Measurements from ENCODE around the gene PTPRN2.

The PTPRN2 gene

GRCh38 chr7:158246960-158247673, 340.5 kb downstream of the PTPRN2 start:
- no peak overlapping the region for H3K4me2 ChIP-seq (ENCODE audit: low read length)
- H3K9me3 ChIP-seq (replicated peaks; ENCODE audit: low read length): peaks cover 37% of the 10 kb centered on the region
- H3K36me3 ChIP-seq (ENCODE audit: insufficient read depth, low read length): no peaks in the 10 kb centered on the region
- no peaks in the 10 kb centered on the region for H3K27me3 ChIP-seq (ENCODE audit: control insufficient read depth, insufficient read depth, low read length)
- H3K4me3 ChIP-seq (ENCODE audit: low read length): no peak overlapping the region
- H3K4me1 ChIP-seq (ENCODE audit: control insufficient read depth, insufficient read depth, low read length): no peaks in the 10 kb centered on the region
- H3K9ac ChIP-seq (ENCODE audit: low read depth, low read length): no peak overlapping the region

GRCh38 chr7:158246272-158246959, 341.2 kb downstream of the PTPRN2 start:
- Histone ChIP-seq H3K27me3 (ENCODE audit: control insufficient read depth, insufficient read depth, low read length) (no peaks in the 10 kb centered on the region), H3K4me1 (ENCODE audit: control insufficient read depth, insufficient read depth, low read length) (no peaks in the 10 kb centered on the region), H3K4me2 (ENCODE audit: low read length) (no peak overlapping the region), H3K9ac (ENCODE audit: low read depth, low read length) (no peak overlapping the region), H3K9me3 (replicated peaks; ENCODE audit: low read length) (peaks cover 38% of the 10 kb centered on the region), H3K4me3 (ENCODE audit: low read length) (no peak overlapping the region), H3K36me3 (ENCODE audit: insufficient read depth, low read length) (no peaks in the 10 kb centered on the region)

DNA sequence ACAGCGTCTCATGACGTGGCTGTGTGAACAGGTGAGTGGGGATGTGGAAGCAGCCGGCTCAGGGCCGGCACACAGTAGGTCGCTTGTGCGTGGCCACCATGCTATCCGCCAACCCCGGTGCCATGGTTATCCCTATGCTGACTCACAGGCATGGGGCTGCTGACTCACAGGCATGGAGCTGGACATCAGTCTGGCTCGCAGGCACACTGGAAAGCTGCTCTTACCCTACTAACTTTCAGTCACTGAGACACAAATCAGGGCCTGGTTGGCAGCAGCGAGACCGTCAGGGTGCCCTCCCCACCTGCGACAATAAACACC, 341.9 kb downstream of the PTPRN2 start:
- no peaks in the 10 kb centered on the region for H3K36me3 ChIP-seq (ENCODE audit: insufficient read depth, low read length)
- no peaks in the 10 kb centered on the region for H3K27me3 ChIP-seq (ENCODE audit: control insufficient read depth, insufficient read depth, low read length)

GRCh38 chr7:158244873-158245723, 342.5 kb downstream of the PTPRN2 start:
- Histone ChIP-seq H3K4me2 (ENCODE audit: low read length) (no peak overlapping the region), H3K9me3 (replicated peaks; ENCODE audit: low read length) (peaks cover 38% of the 10 kb centered on the region), H3K27me3 (ENCODE audit: control insufficient read depth, insufficient read depth, low read length) (no peaks in the 10 kb centered on the region), H3K9ac (ENCODE audit: low read depth, low read length) (no peak overlapping the region), H3K4me3 (ENCODE audit: low read length) (no peak overlapping the region), H3K36me3 (ENCODE audit: insufficient read depth, low read length) (no peaks in the 10 kb centered on the region), H3K4me1 (ENCODE audit: control insufficient read depth, insufficient read depth, low read length) (no peaks in the 10 kb centered on the region)

More for the DNA sequence above, 341.9 kb downstream of the PTPRN2 start:
- no peak overlapping the region for H3K4me3 ChIP-seq (ENCODE audit: low read length)
- H3K4me1 ChIP-seq (ENCODE audit: control insufficient read depth, insufficient read depth, low read length): no peaks in the 10 kb centered on the region
- H3K9ac ChIP-seq (ENCODE audit: low read depth, low read length): no peak overlapping the region
- no peak overlapping the region for H3K4me2 ChIP-seq (ENCODE audit: low read length)
- H3K9me3 ChIP-seq (replicated peaks; ENCODE audit: low read length): peaks cover 38% of the 10 kb centered on the region

GRCh38 chr7:158244430-158244829, 343.2 kb downstream of the PTPRN2 start:
- Histone ChIP-seq H3K27me3 (ENCODE audit: control insufficient read depth, insufficient read depth, low read length) (no peaks in the 10 kb centered on the region), H3K9me3 (replicated peaks; ENCODE audit: low read length) (peaks cover 38% of the 10 kb centered on the region), H3K4me3 (ENCODE audit: low read length) (no peak overlapping the region), H3K36me3 (ENCODE audit: insufficient read depth, low read length) (no peaks in the 10 kb centered on the region), H3K4me2 (ENCODE audit: low read length) (no peak overlapping the region), H3K9ac (ENCODE audit: low read depth, low read length) (no peak overlapping the region), H3K4me1 (ENCODE audit: control insufficient read depth, insufficient read depth, low read length) (no peaks in the 10 kb centered on the region)

GRCh38 chr7:158241919-158242318, 345.7 kb downstream of the PTPRN2 start:
- H3K9me3 ChIP-seq (replicated peaks; ENCODE audit: low read length): peaks cover 31% of the 10 kb centered on the region
- H3K4me1 ChIP-seq (ENCODE audit: control insufficient read depth, insufficient read depth, low read length): no peaks in the 10 kb centered on the region
- H3K4me2 ChIP-seq (ENCODE audit: low read length): no peak overlapping the region
- H3K4me3 ChIP-seq (ENCODE audit: low read length): no peak overlapping the region
- no peak overlapping the region for H3K9ac ChIP-seq (ENCODE audit: low read depth, low read length)
- H3K36me3 ChIP-seq (ENCODE audit: insufficient read depth, low read length): no peaks in the 10 kb centered on the region
- H3K27me3 ChIP-seq (ENCODE audit: control insufficient read depth, insufficient read depth, low read length): no peaks in the 10 kb centered on the region

GRCh38 chr7:158240801-158241200, 346.8 kb downstream of the PTPRN2 start:
- Histone ChIP-seq H3K4me1 (ENCODE audit: control insufficient read depth, insufficient read depth, low read length) (no peaks in the 10 kb centered on the region), H3K9ac (ENCODE audit: low read depth, low read length) (no peak overlapping the region), H3K4me3 (ENCODE audit: low read length) (no peak overlapping the region), H3K9me3 (replicated peaks; ENCODE audit: low read length) (peaks cover 33% of the 10 kb centered on the region), H3K36me3 (ENCODE audit: insufficient read depth, low read length) (no peaks in the 10 kb centered on the region), H3K4me2 (ENCODE audit: low read length) (no peak overlapping the region), H3K27me3 (ENCODE audit: control insufficient read depth, insufficient read depth, low read length) (no peaks in the 10 kb centered on the region)

DNA sequence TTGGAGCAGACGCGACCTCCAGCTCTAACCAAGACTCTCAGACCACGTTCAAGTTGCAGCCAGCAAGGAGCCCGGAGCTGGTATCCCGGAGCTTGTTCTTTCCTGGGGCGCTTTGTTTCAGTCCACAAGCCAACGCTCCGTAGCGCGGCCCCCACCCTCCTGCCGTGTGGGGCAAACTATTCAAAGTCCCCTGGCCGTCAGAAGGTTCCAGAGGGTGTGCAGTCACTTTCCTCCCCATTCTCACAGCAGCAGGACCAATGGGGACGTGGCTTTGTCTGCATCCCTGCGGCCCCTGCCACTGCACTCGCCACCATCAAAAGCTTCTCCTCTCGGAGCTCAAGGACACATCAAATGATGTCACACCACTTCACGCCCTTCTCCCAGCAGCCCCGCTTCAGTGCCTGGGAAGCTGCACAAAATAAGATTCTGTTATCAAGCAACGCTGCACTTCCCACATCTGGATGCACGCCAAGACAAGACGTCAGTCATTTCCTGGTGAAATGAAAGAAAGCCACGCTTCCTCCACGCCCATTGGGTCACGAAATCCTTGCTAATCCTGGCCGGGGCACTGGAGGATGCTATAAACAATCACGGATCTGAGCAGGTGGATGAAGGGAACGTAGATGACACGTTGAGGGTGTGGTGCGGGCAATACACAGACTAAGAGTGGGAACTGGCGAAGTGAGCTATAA, 348.2 kb downstream of the PTPRN2 start:
- no peaks in the 10 kb centered on the region for H3K36me3 ChIP-seq (ENCODE audit: insufficient read depth, low read length)
- H3K4me1 ChIP-seq (ENCODE audit: control insufficient read depth, insufficient read depth, low read length): no peaks in the 10 kb centered on the region
- H3K9ac ChIP-seq (ENCODE audit: low read depth, low read length): no peak overlapping the region
- no peaks in the 10 kb centered on the region for H3K27me3 ChIP-seq (ENCODE audit: control insufficient read depth, insufficient read depth, low read length)
- H3K4me3 ChIP-seq (ENCODE audit: low read length): no peak overlapping the region
- no peak overlapping the region for H3K4me2 ChIP-seq (ENCODE audit: low read length)
- H3K9me3 ChIP-seq (replicated peaks; ENCODE audit: low read length): peaks cover 32% of the 10 kb centered on the region

- H3K4me2 ChIP-seq (ENCODE audit: low read length): no peak overlapping the region
- no peaks in the 10 kb centered on the region for H3K27me3 ChIP-seq (ENCODE audit: control insufficient read depth, insufficient read depth, low read length)
- H3K4me1 ChIP-seq (ENCODE audit: control insufficient read depth, insufficient read depth, low read length): no peaks in the 10 kb centered on the region
- H3K4me3 ChIP-seq (ENCODE audit: low read length): no peak overlapping the region
- H3K36me3 ChIP-seq (ENCODE audit: insufficient read depth, low read length): no peaks in the 10 kb centered on the region
- H3K9ac ChIP-seq (ENCODE audit: low read depth, low read length): no peak overlapping the region
- H3K9me3 ChIP-seq (replicated peaks; ENCODE audit: low read length): peaks cover 28% of the 10 kb centered on the region
These were observed 348.9 kb downstream of the PTPRN2 start for GRCh38 chr7:158238616-158239289.

DNA sequence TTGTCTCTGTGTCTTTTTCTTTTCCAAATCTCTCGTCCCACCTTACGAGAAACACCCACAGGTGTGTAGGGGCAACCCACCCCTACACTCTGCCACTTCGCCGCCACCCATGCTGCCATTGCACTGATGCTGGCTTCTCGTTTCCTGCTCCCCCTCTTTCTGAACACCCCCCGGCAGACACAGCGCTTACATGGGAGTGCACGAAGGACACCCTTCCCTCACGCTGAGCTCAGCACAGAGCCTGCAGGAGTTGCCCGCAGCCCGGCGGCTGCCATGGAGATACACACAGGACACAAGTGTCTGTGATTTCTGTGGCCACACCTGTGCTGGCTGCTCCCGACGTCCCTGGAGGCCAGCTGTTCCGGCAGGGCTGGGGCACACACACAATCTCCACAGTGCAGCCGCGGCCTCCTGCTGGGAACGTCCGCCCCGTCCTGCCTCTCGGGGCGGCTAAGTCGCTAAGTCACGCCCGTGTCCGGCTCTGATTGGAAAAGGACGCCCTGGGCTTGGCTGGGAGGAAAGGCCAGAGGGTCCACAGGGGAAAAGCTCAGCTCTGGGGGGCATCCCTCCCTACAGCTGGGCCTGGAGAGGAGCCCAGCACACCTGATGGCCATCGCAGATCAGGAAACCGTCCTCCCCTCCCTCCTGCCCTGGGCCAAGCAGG, 349.8 kb downstream of the PTPRN2 start:
- Histone ChIP-seq H3K9ac (ENCODE audit: low read depth, low read length) (no peak overlapping the region), H3K4me2 (ENCODE audit: low read length) (no peak overlapping the region), H3K36me3 (ENCODE audit: insufficient read depth, low read length) (no peaks in the 10 kb centered on the region), H3K9me3 (replicated peaks; ENCODE audit: low read length) (peaks cover 21% of the 10 kb centered on the region), H3K4me1 (ENCODE audit: control insufficient read depth, insufficient read depth, low read length) (no peaks in the 10 kb centered on the region), H3K4me3 (ENCODE audit: low read length) (no peak overlapping the region), H3K27me3 (ENCODE audit: control insufficient read depth, insufficient read depth, low read length) (no peaks in the 10 kb centered on the region)
